Stimulated activated CD4-positive, alpha-beta T cell treated with anti-CD3 and anti-CD28 coated beads, TNF-alpha, amount 100 ng/mL, for 24 hours (primary cell): ENCODE data around the gene HOXA6.

Experiments used
- DNase-seq, 3 experiments: peaks; one replicate each; pipeline ENCODE4 v3.0.0-alpha.2; 2020; ENCODE audit warnings: low read depth in 3 of 3

Gene HOXA6

GRCh38 chr7:27147199-27148030 lies at the start of gene HOXA6:
Gene HOXA6 (minus strand): TSS chr7:27147774. CDS start chr7:27147749, 25 bp downstream.
- no peak for DNase-seq

- peak; percentile 60 to 83 (median 78) for DNase-seq
These were observed 48.8 kb upstream of the HOXA6 start for GRCh38 chr7:27196287-27196767.

- no peak for DNase-seq
These were observed 47.3 kb upstream of the HOXA6 start for GRCh38 chr7:27194686-27195379.

- no peak for DNase-seq
These were observed 46.4 kb upstream of the HOXA6 start for GRCh38 chr7:27194002-27194352.

- DNase-seq = no peak
These were observed 45.9 kb upstream of the HOXA6 start for GRCh38 chr7:27193335-27194001.

DNA sequence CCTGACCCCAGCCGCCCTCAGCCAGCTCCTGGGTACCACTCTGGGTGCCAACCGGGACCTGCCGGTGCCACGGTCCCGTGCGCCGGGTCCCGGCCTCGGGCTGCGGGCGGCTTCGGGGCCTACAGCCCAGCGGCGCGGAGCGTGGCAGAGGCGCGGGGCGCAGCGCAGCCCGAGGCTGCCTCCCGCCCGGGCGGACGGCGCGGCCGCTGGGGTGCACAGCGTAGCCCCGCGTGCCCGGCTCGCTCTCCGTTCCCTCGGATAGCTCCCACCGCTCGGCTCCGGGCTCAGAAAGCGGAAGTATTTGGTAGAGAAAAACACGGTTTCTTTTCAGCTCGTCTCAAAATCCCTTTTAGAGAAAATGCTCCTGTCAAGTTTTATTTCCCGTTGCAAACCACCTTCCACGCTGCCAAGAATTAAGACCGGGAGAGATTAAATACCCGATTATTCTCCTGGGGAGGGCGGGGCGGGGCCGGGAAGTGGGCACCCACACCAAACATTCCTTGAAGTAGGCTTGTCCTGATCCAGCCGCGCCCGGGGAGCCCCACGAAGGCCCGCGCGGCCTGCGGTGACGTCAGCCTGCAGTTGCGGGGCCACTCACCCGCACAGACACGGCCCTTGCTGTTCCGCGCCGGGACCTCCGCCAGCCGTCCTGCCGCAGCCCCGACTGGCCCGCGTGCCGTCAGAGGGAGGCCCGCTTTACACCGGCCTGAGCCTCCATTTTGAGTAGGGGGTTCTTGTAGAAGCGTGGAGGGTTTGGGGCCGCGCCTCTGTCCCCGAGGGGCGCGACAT lies 45.2 kb upstream of the HOXA6 start:
- no peak for DNase-seq

DNA sequence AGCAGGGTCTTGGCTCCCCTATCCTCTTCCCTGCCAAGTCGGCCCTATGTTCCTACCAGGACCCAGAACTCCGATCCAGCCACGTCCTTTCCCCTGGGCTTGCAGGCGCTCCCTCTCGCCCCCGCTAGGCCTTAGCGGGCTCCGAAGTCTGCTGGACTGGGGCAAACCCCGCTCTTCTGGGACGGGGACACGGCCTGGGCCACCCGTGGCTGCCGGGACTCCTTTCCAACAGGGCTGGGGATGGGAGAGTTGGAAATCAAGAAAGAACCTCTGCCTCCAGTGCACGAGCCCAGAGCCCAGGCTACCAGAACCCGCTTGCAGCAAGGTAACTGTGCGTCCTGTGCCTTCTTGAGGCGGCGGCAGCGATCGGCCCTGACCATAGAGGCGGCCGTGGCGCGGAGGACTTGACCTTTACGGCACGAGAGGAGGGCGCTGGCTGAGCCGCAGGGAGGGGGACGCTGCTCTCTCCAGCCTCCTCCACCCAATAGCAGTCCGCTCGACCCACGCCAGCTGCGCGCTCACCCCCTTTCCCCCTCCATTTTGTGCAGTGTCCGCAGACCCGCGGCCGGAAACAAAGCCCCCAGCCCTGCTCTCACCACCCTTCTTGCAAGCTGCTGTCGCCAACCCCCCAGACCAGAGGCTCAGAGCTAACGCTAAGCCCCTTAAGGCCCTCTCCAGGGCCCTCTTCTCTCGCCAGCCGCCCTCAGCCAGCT lies 44.4 kb upstream of the HOXA6 start:
- DNase-seq = no peak

DNA sequence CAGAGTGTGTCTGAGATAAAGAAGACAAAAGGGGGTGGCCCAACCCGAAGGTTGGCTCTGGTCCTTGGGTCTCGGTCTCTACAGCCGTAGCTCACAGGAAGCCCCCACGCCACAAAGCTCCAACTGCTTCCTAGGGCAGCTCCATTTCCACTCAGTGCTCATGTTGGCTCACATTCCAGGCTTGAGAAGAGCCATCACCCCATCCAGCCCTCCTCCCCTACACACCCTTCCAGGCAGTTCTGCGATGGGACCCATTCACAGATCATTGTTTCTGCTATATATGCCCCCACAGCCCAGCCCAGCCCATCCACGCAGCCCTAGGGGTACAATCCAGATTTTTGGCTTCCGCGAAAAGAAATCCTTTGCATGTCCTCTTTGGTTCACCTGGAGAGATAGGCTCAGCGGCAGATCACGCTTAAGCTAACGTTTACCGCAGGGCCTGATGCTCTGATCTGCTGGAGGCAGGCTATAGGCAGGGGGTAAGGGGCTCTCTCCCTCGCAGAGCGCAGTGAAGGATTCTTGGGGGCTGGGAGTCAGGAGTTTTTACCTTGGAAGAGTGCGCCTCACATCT lies 43.7 kb upstream of the HOXA6 start:
- DNase-seq = no peak

- DNase-seq = no peak
These were observed 42.6 kb upstream of the HOXA6 start for GRCh38 chr7:27189997-27190748.

GRCh38 chr7:27189295-27189996 lies 41.9 kb upstream of the HOXA6 start:
- DNase-seq = no peak

DNA sequence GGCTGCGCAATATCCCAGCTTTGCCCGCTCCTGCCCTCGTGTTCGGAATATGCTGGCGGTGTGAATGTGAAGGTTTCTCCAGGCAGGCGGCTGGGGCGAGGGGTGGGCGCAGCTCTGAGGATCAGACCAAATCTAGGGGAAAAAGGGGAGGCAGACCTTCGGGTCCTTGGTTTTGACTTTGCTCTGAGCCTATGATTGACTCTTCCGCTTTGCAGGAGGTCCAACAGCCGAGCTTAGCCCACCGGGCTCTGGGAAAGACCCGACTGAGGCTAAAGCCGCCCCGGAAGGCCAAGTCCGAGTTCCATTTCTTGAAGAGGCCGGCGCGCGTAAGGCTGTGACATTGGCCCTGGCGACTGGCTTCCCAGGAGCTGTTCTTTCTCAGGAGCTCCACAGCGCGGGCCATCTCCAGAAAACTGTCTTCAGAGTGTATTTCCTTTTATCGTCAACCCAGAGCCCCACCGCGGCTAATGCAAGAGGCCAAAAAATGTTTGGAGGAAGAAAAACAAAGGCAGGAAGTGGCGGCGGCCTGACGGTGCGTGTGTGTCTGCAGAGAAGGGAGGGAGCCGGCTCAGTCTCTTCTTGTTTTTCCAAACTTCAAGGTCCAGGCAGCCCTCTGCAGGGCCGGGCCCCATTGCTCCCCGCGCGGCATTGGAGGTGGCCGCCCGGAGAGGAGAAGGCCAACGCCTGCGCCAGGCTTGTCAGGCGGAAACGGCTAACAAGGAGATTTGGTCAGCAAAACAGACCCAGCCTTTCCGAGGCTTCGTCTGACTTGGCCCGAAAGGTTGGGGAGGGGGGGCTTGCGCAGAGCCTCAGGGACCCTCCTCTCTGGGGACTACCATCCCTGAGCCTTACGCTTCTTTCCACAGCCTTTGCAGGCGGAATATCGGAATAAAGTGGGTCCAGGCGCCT lies 41.1 kb upstream of the HOXA6 start:
- no peak for DNase-seq

DNA sequence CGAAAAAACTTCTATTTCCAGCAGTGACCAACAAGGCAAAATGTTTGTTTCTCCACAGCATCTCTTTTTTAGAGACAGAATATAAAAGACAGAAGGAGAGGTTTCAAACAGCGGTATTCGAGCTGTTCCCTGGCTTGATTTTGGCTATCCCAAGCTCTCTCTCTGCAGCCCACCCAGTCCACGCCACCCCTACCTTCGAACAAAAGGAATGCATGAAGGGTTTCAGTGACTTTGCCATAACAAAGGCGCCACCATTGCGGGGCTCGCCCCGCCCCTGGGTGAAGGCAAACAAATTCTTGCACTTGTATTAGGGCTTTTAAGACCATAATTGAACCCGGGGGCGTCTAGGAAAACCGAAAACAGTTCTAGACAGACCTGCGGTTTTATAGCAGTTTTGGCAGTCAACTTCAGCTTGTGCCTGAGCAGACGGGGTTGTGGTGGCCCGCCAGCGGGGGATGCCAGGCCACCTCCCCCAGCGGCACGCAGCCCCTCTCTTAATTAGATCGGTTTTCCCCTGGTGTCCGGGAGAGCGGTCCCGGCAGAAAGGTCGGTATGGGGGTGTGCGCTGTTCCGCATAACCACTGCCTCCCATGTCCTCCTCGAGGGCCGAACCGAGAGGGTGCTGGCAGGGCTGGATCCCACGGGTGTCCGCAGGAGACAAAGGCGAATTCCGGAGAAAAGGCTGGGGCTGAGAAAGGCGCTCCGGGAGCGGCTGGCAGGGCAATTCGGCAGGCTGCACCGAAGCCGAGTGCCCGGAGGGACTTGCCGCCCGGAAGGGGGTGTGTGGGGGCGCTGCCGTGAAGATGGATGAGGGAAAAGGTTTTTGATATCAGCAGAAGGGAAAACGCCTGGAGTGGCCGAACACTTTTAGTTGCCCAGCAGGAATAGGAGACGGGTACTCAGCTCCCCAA lies 40.2 kb upstream of the HOXA6 start:
- DNase-seq = no peak

- DNase-seq = no peak
These were observed 39.3 kb upstream of the HOXA6 start for GRCh38 chr7:27186668-27187474.

GRCh38 chr7:27185854-27186667 lies 38.5 kb upstream of the HOXA6 start:
- DNase-seq = no peak

- DNase-seq = no peak
These were observed 37.7 kb upstream of the HOXA6 start, which contains the start of gene HOXA11 for GRCh38 chr7:27185013-27185853. Gene HOXA11 (minus strand): TSS chr7:27185232. CDS start chr7:27185144, 88 bp downstream.
